NCI-H446 (cell line): ENCODE data around the gene FLRT1.
A peak's percentile ranks its signal among the peaks of the same experiment; 100 is the strongest.

Experiments
- DNase-seq, 2 experiments: peaks; one replicate each; lab custom pipeline; 2025; lab: John Stamatoyannopoulos, UW

FLRT1 gene, protein sequence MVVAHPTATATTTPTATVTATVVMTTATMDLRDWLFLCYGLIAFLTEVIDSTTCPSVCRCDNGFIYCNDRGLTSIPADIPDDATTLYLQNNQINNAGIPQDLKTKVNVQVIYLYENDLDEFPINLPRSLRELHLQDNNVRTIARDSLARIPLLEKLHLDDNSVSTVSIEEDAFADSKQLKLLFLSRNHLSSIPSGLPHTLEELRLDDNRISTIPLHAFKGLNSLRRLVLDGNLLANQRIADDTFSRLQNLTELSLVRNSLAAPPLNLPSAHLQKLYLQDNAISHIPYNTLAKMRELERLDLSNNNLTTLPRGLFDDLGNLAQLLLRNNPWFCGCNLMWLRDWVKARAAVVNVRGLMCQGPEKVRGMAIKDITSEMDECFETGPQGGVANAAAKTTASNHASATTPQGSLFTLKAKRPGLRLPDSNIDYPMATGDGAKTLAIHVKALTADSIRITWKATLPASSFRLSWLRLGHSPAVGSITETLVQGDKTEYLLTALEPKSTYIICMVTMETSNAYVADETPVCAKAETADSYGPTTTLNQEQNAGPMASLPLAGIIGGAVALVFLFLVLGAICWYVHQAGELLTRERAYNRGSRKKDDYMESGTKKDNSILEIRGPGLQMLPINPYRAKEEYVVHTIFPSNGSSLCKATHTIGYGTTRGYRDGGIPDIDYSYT

DNA sequence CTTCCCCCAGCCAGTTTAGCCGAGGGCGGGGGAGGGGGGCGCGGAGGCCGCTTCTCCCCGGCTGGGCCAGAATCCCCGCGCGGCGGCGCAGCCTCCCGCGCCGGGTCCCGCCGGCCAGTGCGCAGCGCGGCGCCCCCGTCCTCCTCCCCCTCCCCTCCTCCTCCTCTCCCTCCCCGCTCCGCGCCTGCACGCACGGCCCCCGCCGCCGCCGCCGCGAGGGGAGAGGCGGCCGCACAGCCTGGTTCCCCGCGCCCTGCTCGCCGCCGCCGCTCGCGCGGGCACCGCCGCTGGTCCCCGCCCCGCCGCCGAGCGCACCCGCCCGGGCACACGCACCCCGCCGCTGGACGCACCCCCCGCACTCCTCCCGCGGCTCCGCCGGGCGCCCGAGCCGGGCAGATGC lies at the start of gene FLRT1:
Gene FLRT1 (plus strand): TSS at position 356 of the 400 bp plus-strand sequence. CDS start 80,337 bp downstream, outside the sequence.
- DNase-seq, result peak in 1 of 2 experiments; percentile 22

DNA sequence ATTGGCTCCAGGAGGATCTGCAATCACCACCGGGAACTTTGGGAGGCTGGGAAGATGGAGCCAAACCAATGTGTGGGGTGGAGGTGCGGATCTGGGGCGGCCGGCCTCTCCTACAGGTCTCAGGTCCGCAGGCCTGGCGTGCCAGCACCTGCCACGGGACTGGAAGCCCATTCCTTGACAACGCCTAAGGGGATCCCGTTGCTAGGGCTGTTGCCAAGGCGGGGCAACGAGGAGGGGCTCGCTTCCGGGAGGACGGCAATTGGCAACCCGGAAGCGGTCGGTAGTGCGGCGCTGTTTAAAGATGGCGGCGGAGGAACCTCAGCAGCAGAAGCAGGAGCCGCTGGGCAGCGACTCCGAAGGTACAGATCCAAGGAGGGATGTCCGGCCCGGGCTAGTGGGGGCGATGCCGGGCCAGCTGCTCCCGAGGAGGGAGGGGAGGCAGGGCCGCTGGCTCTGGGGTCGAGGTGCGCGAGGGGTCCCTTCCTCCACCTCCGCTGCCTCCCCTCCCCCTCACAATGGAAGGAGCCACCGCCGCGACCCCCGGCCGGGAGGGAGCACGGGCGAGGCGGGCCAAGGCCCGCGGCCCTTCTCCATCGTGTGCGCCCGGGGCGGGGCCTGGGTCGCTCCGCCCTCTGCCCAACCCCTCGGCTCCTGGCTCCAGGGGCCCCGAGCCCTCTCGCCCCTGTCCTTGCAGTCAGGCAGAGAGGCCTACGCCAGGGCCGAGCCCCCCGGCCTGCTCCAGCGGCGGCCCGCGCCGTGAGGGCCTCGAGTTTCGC lies 49.4 kb upstream of the FLRT1 start, which contains the start of gene OTUB1:
Gene OTUB1 (plus strand): TSS at position 283 of the 776 bp plus-strand sequence. CDS start 19 bp downstream, at position 302.
- peak; percentile 88 to 93 for DNase-seq

DNA sequence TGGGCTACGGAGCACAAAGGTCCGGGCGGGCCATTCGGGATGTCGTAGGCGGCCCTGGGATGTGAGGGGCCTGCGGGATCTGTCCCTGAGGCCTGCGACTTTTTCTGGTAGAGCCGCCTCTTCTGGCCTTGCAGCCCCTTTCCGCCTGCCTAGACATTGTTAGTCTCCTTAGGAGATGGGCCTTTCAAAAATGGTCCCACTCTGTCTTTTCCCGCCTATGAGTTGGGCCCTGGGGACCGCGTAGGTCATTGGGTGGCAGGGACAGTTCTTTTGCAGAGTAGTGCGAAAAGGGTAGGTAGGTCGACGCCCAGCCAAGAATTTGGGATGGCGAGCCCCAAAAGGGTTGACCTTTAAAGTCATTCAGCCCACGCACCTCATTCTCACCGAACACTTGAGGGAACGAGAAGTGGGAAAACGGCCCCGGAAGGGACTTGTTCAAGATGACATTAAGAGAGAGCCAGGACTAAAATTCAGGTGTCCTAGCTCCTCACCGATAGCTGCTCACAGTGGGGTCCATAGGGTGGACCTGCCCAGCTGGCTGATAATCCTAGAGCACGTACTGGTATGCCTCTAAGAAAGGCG lies 48.7 kb upstream of the FLRT1 start:
- DNase-seq, result no peak

DNA sequence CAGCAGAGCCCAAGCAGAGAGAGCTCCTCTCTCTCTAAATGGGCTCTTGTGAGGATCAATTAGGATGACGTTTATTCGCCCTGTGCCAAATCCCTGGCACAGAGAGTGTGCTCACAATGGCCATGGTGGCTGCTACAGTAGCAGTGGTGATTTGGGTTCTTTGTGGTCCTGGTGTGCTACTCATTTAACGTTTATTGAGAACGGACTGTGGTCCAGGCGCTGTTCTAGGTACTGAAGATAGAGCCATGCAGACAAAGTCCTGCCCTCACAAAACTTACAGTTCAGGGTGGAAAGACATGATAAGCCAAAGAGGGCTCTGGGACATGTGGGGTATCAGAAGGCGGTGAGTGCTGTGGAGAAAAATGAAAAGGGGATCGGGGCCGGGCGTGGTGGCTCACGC lies 44.2 kb upstream of the FLRT1 start:
- no peak for DNase-seq

DNA sequence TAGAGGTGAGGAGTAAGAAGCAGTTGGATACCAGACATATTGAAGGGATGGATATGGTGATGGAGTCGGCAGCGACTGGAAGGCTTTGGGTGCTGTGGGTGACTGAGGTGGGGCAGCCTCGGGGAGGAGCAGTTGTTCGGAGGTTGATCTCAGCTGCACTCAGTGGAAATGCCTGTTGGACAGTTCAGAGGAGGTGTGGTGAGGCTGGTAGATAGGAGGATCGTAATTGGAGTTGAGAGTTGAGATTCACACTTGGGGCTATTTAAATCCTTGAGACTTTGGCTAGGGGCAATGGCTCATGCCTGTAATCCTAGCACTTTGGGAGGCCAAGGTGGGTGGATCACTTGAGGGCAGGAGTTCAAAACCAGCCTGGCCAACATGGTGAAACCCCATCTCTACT lies 42.6 kb upstream of the FLRT1 start:
- no peak for DNase-seq

DNA sequence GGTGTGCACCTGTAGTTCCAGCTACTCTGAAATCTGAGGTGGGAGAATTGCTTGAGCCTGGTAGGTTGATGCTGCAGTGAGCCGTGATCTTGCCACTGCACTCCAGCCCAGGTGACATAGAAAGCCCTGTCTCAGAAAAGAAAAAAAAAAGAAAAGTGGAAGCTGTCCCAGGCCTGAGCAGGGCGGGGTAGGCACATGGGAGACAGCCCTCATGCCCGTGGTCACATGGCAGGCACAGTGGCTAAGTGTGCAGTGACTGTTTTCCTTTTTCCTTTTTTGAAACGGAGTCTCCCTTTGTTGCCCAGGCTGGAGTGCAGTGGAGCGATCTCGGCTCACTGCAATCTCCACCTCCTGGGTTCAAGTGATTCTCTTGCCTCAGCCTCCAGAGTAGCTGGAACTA lies 41.7 kb upstream of the FLRT1 start:
- DNase-seq, result no peak

DNA sequence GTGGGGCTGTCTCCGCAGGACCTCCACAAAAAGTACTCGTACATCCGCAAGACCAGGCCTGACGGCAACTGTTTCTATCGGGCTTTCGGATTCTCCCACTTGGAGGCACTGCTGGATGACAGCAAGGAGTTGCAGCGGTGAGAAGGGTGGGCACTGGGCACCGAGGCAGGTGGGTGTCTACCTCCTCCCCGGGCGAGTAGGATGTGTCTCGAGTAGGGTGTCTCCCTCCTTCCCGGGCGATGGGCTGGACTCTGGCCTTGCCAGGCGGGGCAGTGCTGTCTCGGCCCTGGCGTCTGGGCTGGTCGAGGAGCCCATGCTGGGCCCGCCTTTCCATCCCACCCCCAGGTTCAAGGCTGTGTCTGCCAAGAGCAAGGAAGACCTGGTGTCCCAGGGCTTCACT lies 39.2 kb upstream of the FLRT1 start:
- no peak for DNase-seq

DNA sequence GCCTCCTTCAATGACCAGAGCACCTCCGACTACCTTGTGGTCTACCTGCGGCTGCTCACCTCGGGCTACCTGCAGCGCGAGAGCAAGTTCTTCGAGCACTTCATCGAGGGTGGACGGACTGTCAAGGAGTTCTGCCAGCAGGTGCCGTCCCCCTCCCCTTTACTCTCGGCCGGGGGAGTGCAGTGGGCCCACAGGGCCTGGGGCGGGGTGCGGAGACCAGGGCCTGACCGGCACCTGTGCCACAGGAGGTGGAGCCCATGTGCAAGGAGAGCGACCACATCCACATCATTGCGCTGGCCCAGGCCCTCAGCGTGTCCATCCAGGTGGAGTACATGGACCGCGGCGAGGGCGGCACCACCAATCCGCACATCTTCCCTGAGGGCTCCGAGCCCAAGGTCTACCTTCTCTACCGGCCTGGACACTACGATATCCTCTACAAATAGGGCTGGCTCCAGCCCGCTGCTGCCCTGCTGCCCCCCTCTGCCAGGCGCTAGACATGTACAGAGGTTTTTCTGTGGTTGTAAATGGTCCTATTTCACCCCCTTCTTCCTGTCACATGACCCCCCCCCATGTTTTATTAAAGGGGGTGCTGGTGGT lies 38.5 kb upstream of the FLRT1 start:
- no peak for DNase-seq

DNA sequence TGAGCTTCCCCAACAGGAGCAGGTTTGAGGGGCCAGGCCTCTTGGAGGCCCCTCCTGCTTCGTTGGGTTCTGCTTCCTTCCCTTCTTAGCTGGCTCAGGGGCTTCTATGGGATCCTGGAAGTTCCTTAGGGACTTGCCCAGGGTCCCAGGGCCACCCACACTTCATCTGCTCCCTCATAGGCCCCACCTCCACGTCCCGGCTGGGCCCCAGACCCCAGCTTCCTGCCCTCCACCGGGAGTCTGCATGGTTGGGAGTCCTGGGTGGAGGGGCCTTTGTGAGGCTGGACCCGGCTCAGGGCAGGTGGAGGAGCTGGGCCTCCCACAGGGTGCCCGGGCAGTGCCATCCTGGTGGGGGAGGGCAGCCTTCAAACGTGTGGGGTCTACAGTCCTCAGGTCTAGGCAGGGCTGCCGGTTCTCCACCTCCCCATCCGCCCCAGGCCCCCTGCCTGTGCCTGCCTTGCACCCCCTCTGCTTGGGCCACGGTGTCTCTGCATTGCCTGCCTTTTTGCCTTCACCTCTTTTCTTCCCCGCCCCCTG lies 37.9 kb upstream of the FLRT1 start:
- no peak for DNase-seq

DNA sequence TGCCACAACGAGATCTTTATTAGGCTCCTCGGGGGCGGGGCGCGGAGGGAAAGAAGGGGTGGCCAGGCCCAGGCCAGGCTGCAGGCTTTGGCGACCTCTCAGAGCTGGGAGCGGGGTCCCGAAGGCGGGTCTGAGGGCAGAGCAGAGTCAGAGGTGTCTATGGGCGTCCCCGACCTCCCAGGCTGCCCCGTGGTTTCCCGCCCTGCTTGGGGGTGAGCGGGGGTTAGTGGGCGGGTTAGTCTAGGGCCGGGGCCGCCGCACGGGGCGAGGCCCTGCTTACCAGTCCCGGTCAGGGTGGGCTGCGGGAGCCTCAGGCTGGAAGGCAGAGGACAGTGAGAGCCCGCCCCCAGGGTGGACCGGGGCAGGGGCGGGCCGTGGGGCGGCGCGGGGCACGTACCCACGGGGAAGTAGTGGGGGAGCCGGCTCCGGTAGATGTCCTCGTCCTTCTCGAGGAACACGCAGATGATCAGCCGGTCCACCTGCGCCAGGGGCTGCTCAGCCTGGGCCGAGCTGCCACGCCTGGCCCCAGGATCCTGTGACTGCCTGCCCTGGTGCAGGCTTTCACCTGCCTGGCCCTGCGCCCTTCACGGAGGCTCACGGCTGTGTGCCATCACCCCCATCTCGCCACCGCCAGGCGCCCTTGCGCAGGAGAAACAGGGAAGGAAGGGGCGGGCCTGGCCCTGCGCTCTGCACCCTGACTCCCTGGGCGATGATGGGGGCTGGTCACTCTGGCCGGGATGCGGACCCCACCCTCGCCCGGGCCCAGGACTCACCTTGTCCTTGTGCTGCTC lies 37.0 kb upstream of the FLRT1 start:
- DNase-seq, result no peak

DNA sequence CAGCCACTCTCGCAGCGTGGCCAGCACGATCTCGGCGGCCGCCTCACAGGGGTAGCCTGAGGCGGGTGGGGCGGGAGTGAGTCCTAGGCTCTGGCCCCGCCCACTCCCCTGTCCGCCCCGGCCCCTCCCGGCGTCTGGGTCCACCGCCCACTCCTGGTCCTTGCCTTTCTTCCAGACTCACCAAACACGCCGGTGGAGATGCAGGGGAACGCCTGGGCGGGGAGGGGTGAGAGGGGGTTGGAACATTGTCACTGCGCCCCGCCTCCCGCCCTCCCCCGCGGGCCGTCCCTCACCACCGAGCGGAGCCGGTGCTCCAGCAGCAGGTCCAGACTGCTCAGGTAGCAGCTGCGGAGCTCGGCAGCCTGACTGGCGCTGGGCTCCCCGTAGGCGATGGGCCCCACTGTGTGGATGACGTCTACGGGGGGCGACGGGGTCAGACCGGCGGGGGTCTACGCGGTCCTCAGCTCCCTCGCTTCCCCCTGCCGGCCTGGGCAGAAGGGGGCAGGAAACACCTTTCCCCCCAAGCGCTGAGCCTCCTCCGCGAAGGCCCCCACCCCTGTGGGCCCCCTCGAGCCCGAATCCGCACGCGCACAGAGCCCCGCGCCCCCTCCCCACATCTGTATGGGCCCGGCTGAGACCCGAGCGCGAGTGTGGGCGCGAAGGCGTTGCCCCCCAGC lies 36.2 kb upstream of the FLRT1 start:
- no peak for DNase-seq

DNA sequence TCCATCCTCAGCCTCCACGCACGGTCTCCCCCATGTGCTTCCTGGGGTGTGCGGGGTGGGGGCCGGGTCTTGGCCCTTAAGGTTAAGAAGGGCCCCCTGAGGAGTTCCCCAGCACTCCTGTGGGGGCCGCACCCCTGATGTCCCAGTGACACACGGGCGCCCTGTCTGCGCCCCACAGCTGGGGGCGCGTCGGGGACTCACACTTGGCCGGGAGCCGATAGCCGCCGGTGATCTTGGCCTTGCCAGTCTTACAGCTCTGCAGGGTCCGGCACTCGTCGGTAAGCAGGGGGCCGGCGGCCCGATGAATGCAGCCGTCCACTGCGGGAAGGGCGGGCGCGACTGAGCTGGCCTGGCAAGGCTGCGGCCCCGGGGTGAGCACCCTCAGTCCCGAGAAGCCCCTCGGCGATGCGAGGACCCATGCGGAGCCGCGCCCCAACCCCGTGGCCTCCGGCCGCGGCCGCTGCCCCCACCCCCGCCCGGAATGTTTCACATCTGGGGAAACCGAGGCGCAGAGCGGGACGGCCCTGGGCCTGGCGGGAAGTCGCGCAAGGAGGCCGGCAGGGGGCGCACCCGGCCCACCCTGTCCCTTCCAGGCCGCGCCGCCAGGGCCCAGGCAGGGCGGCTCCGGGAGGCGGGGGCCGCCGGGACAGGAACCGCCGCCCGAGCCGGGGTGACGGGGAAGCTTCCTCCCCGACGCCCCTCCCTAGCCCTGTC lies 35.5 kb upstream of the FLRT1 start:
- DNase-seq, result no peak

DNA sequence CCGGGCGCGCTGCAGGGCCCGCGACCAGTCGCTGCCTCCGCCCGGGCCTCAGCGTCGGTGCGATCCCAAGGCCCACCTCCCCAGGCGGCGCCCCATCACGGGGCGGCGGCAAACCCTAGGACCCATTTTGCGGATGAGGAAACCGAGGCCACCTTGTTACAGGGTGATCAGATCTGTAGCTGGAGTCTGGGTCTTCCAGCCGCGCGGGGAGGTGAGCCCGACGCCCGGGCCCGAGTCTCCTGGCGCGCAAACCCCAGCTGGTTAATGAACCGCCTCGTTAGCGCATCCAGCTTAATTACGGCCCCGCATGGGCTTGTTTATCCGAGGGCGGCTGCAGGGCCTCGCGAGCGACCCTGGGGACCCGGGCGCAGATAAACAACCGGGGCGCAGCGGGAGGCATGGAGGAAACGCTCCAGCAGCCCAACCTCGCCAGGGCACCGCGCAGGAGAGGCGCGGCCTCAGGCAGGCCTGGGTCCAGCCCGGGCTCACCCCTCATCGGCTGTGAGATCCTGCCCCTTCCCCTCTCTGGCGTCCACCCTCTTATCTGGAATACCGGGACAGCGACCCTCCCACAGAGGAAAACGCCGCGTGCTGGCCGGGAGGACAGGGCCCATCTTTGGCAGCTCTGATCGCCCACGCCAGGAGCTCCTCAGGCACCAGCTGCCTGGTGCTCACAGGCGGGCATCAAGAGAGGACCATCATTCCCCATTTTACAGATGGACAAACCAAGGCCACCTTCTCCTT lies 34.8 kb upstream of the FLRT1 start:
- no peak for DNase-seq

DNA sequence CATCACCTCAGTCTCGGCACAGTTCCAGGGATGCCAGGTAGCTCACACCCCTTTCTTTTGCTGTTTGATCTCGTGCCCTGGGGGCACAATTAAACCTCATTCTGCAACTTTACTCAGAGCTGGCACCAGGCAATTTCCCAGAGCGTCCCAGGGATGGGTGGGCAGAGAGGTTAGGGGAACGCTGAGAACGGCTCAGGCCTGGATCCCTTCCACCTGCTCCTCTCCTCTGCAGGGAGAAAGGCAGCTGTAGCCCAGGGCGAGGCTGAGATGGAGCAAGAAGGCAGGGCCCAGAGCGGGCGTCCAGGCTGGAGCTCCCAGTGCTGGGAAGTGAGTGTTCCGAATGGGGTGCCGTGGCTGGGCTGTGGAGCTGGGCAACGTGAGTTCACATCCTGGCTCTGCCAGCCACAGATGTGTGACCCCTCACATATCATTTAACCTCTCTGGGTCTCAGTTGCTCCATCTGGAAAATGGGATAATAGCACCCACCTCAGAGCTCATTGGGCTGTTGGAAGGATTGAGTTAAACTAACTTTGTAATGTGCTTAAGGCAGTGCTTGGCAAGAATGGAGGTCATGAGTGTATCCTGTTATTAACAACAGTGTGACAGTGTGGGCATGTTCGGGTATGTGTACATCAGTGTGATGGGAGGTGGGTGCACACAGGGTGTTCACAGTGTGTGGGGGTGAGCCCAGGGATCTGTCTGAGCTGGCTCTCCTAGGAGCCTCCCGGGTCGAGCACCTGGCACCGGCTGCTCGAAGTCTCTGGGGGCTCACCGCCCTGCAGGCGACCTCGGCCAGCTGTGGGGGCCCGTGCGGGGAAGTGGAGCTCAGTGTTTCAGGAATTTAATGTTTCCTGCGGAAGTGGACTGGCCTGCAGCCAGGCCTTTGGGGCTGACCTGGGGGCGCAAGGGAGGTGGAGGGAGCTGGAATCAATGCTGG lies 34.0 kb upstream of the FLRT1 start:
- DNase-seq, result no peak

DNA sequence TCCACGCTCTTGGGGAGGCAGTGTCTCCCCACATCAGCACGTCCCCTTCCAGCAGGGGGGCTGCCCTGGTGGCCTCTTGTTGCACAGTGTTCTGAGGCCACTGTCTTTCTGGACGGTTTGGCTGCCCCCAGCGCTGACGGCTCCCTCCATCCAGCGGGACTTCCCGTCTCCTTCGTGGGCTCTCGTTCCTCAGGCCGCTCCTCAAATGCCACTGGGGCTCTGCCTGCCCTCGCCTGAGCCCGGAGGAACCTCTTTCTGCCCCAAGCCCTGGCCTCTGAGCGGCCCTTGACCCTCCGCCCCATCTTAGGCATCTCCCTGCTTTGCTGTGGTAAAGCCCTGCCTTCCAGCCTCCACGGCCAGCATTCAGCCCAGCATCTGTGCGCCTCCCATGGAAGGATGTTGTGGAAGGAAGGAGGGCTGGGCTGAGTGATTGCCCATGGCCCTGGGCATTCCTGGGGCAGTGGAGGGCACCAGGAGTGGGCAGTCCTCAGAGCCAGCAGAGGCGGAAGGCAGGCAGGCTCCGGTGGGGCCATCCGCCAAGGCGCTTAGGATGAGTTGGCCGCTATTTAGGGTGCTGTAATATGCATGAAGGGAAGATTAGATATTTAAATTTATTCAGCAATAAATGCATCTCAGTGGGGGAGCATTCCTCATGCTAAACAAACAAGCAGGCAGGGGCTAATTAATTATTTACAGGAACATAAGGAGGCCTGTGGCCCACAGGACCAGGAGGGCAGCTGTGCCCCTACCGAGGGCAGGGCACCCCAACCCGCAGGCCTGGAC lies 31.7 kb upstream of the FLRT1 start:
- no peak for DNase-seq

DNA sequence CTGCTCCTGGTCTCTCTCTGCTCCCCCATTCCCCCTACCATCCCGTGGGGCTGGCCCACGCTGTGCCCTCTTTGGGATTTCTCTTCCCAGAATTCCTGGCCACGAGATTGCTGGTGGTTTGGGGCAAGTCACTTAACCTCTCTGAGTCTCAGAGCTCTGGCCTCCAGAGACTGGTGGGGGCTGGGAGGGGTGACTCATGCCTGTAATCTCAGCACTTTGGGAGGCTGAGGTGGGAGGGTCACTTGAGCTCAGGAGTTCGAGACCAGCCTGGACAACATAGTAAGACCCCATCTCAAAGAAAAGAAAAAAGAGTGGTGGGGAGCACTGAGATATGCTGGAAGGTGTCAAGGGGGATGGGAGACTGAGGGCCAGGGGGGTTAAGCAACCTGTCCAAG lies 31.1 kb upstream of the FLRT1 start:
- DNase-seq, result no peak

DNA sequence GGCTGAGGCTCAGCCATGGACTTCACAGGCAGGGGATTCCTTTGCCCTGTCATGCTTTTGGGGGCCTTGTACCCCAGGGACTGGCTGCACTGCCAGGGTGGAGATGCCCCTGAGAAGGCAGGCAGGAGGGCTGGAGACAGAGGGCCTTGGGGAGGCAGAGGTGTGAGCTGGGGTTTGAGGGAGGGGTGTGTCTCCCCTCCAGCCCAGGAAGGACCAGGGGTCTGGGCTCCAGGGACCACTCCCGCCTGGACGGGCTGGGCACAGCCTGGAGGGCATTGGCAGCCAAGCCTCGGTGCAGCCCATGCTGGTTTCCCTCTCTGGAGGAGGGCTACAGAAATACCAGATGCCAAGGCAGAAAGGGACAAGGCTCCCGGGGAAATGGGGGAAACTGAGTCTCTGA lies 30.0 kb upstream of the FLRT1 start:
- DNase-seq, result no peak
